DMS79 (cell line): ENCODE measurements around the gene RAD23A.
"Not testable (repeated sequence)": the region's sequence is repeated elsewhere in the genome, so short reads cannot be mapped to it uniquely, and the experiment has no call there.

Experiments
- DNase-seq: peaks from one replicate; lab custom pipeline; 2025; lab: John Stamatoyannopoulos, UW

RAD23A gene

GRCh38 chr19:12955575-12955974 is 9.9 kb downstream of the RAD23A start:
- DNase-seq: not testable (repeated sequence)

- no peak for DNase-seq
These were observed 10.3 kb downstream of the RAD23A start for GRCh38 chr19:12955996-12956395.

- peak; percentile 85 for DNase-seq
These were observed 11.1 kb downstream of the RAD23A start, which contains the start of gene GADD45GIP1 for GRCh38 chr19:12956446-12957388. Gene GADD45GIP1, minus strand, starts transcription at chr19:12957223. Its CDS starts 11 bp downstream, at chr19:12957212.

GRCh38 chr19:12957389-12957952 is 11.8 kb downstream of the RAD23A start:
- DNase-seq: not testable (repeated sequence)

GRCh38 chr19:12959481-12959880 is 13.8 kb downstream of the RAD23A start:
- no peak for DNase-seq

GRCh38 chr19:12965017-12965811 is 19.6 kb downstream of the RAD23A start:
- DNase-seq: peak; percentile 90

GRCh38 chr19:12965812-12966135 is 20.1 kb downstream of the RAD23A start:
- DNase-seq: no peak

GRCh38 chr19:12967907-12968306 is 22.2 kb downstream of the RAD23A start:
- DNase-seq: no peak

GRCh38 chr19:12969292-12969988 is 23.8 kb downstream of the RAD23A start, which contains the start of gene DAND5:
Gene DAND5, plus strand, starts transcription at chr19:12969576. Its CDS starts 85 bp downstream, at chr19:12969661.
- DNase-seq: no peak

GRCh38 chr19:12970070-12970820 is 24.6 kb downstream of the RAD23A start:
- no peak for DNase-seq

- DNase-seq: no peak
These were observed 27.6 kb downstream of the RAD23A start for GRCh38 chr19:12973236-12973635.

- no peak for DNase-seq
These were observed 28.9 kb downstream of the RAD23A start for GRCh38 chr19:12974301-12975220.

- DNase-seq: no peak
These were observed 29.6 kb downstream of the RAD23A start for GRCh38 chr19:12975221-12975741.

- DNase-seq: not testable (repeated sequence)
These were observed 30.4 kb downstream of the RAD23A start for GRCh38 chr19:12976109-12976508.

GRCh38 chr19:12979974-12980373 is 34.3 kb downstream of the RAD23A start:
- DNase-seq: no peak

GRCh38 chr19:12982648-12983047 is 37.0 kb downstream of the RAD23A start:
- DNase-seq: no peak

- no peak for DNase-seq
These were observed 37.4 kb downstream of the RAD23A start for GRCh38 chr19:12983091-12983490.

- peak; percentile 44 for DNase-seq
These were observed 38.0 kb downstream of the RAD23A start for GRCh38 chr19:12983542-12984142.

- DNase-seq: no peak
These were observed 38.5 kb downstream of the RAD23A start for GRCh38 chr19:12984143-12984627.
